IPS DF 6.9 (cell line): ENCODE results near the gene KRTAP2-4.
"Not testable (repeated sequence)": the region's sequence is repeated elsewhere in the genome, so short reads cannot be mapped to it uniquely, and the experiment has no call there.

Experiments used
- DNase-seq: peaks from one replicate; pipeline ENCODE4 v3.0.0-alpha.2; 2013; ENCODE audit warnings: low read depth, low spot score
- H3K27ac ChIP-seq: one replicate; pipeline ENCODE4 v1.5.1; 2013; ENCODE audit warnings: low read length, control low read depth
- H3K27me3 ChIP-seq: 2 replicates; pipeline ENCODE4 v1.6.1; 2013; ENCODE audit warnings: mild to moderate bottlenecking, low read length; ENCODE audit not compliant: control insufficient read depth, insufficient read depth
- H3K36me3 ChIP-seq: 2 replicates; pipeline ENCODE4 v1.6.1; 2013; ENCODE audit warnings: low read length; ENCODE audit not compliant: control insufficient read depth, insufficient read depth
- H3K4me1 ChIP-seq: 2 replicates; pipeline ENCODE4 v1.6.1; 2013; ENCODE audit warnings: low read length; ENCODE audit not compliant: control insufficient read depth, insufficient read depth
- H3K4me3 ChIP-seq: 2 replicates; pipeline ENCODE4 v1.5.1; 2013; ENCODE audit warnings: mild to moderate bottlenecking, low read length
- H3K9me3 ChIP-seq: 2 replicates; pipeline ENCODE4 v1.6.1; 2013; ENCODE audit warnings: low read length, inconsistent platforms; ENCODE audit not compliant: control insufficient read depth, insufficient read depth
- WGBS: extraction: QIAGEN DNeasy Blood & Tissue Kit; methylation state at CpG from one replicate; pipeline ENCODE4 v1.1.7; 2013; ENCODE audit warnings: mixed read lengths, missing lambda C conversion rate; ENCODE audit not compliant: insufficient read length, insufficient coverage; 5-methylcytosine and 5-hydroxymethylcytosine counted together

KRTAP2-4 gene

GRCh38 chr17:41065829-41066624, at the start of gene KRTAP2-4:
KRTAP2-4 (minus strand) TSS chr17:41065879; CDS start chr17:41065845, 34 bp downstream.
- Histone ChIP-seq H3K36me3 (no peaks in the 10 kb centered on the region), H3K4me3 (no peak within 1 kb of the TSS), H3K9me3 (no peaks in the 10 kb centered on the region), H3K27ac (no peak within 1 kb of the TSS), H3K27me3 (no peaks in the 10 kb centered on the region), H3K4me1 (no peaks in the 10 kb centered on the region)
- DNase-seq = no peak
- WGBS = 100% methylated on average over 1 of the region's 6 CpGs

DNA sequence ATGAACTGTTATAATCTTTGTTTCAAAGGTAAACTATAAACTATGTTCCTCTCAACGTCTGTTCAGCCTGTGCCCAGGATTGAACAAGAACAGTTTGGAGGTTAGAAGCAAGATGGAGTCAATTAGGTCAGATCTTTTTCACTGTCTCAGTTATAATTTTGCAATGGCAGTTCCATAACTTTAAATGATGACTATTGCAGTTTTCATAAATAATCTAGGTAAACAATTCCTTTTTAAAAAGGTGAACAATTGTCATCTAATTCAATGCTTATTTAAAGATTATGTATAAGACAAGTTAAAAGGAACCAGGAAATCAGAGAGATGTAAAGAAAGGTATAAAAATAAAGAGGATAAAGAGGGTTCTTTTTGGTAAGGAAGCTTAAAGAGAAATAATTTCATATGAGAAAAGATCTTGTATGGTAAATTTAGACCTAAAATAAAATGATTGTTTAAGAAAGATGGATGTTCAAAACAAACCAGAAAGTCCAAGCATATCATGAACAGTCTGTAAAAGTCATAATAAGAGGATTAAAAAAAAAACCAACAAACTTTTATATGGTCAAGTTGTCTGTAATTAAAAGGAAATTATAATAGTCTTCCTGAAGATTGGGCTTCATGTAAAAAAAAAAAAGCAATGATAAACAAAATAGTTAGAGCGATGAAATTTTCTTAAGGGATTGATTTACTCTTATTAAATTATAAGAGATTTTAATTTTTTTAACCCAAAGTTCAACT, 45.6 kb upstream of the KRTAP2-4 start:
- no peak overlapping the region for H3K4me3 ChIP-seq
- WGBS = no CpG with 5 or more reads among the region's 2 CpGs

DNA sequence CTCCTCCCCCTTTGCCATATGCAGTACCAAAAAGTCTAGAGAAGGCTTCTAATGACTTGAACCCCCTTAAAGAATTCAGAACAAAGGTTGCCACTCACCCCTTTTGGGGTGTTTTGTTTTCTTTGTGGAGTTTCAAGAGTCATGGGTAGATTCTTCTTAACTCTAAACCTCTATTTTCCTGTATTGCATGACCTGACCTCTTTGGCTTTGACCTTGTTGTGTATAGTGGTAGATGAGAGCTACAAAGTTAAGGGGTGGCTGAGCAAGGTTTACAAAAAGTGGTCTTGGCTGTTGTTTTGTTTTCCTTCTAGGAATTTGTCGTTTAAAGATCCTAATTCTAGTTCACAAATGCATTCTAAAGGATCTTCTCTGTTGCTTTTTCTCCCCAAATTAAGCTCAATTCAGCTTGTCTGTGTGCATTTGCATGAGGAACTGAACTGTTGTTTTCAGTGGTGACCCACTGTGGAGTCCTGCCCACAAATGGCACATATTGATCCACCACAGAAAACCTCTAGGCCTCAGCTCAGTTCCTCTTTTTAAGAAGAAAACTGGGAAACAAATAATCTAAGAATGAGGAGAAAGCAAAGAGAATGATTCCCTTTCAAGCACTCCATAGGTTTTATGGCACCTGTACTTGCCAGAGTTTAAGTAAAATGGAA, 43.2 kb upstream of the KRTAP2-4 start:
- H3K4me1 ChIP-seq, H3K36me3 ChIP-seq, DNase-seq, H3K27me3 ChIP-seq, H3K9me3 ChIP-seq, H3K27ac ChIP-seq, H3K4me3 ChIP-seq: not testable (repeated sequence)
- no CpG with 5 or more reads among the region's 1 CpG for WGBS

More for the DNA sequence above, 45.6 kb upstream of the KRTAP2-4 start:
- Histone ChIP-seq H3K36me3 (no peaks in the 10 kb centered on the region), H3K9me3 (peaks cover 1% of the 10 kb centered on the region; the same call in 1 of the 2 replicates), H3K27ac (no peak overlapping the region), H3K4me1 (no peaks in the 10 kb centered on the region; the same call in 1 of the 2 replicates), H3K27me3 (no peaks in the 10 kb centered on the region)
- DNase-seq = no peak

DNA sequence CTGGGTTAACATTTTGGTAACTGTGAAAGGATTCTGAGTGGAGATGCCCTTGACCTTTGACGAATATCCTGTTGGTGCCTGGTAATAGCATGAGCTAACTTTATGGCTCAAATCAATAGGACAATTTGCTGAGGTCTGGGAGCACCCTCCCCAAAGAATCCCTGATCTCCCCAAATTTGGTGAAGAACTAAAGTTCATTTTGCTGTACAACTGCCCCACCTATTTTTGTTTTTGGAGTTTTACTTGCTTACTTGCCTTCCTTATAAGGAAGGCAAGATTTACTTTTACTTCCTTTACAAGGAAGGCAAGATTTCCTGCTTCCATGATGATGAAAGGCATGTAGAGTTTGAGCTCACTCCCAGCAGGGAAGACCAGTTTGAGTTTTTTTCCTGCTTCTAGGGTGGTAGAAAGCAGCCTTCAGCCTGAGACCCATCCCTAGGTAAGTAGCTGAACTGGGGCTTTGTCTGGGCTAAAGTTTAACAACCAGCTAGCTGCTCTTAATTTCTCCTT, 42.3 kb upstream of the KRTAP2-4 start:
- no peaks in the 10 kb centered on the region for H3K27me3 ChIP-seq
- DNase-seq = no peak
- H3K27ac ChIP-seq = no peak overlapping the region
- no peaks in the 10 kb centered on the region; the same call in none of the 2 replicates for H3K4me1 ChIP-seq
- no peak overlapping the region for H3K4me3 ChIP-seq
- no CpG with 5 or more reads among the region's 1 CpG for WGBS
- no peaks in the 10 kb centered on the region for H3K9me3 ChIP-seq
- H3K36me3 ChIP-seq = no peaks in the 10 kb centered on the region

GRCh38 chr17:41105347-41105746, 39.7 kb upstream of the KRTAP2-4 start, which contains the start of gene KRTAP4-9:
KRTAP4-9 (plus strand) TSS chr17:41105389; CDS start chr17:41105389, 0 bp downstream.
- WGBS = no CpG with 5 or more reads among the region's 10 CpGs

DNA sequence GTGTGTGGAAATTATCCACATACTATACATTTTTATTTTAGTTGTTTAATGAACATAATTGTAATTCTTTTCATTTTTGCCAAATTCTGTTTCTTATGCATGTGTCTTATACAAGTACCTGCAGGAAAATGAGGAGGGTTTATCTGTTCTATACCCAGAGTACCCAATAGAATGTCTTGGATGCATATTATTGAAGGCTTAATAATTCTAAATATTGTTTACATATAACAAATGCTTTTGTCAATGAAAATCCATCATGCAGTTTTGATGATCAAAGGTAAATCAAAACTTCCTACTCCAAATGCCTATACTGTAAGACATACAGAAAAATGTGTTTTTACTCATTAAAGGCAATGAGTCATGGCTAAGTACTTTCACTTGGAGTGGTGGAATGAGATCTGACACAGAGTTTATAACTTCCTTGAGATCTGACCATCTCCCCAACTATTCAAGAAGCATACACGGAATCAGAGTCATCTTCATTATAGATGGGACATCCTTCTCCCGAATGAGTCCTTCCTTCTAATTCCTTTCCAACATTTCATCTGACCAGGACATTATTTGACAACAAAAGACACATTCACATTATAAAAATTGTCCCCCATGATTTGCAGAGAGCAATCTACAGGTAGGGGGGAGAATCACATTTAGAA, 38.8 kb upstream of the KRTAP2-4 start:
- not testable (repeated sequence) for H3K36me3 ChIP-seq, DNase-seq, H3K4me3 ChIP-seq, H3K9me3 ChIP-seq, H3K27ac ChIP-seq, H3K27me3 ChIP-seq, H3K4me1 ChIP-seq
- WGBS = no CpG with 5 or more reads among the region's 2 CpGs

More at GRCh38 chr17:41105347-41105746, 39.7 kb upstream of the KRTAP2-4 start, which contains the start of gene KRTAP4-9:
- not testable (repeated sequence) for H3K9me3 ChIP-seq, H3K36me3 ChIP-seq, H3K4me3 ChIP-seq, H3K4me1 ChIP-seq, H3K27ac ChIP-seq, H3K27me3 ChIP-seq, DNase-seq

- WGBS = no CpG with 5 or more reads among the region's 1 CpG
- no peak for DNase-seq
- Histone ChIP-seq H3K36me3 (no peaks in the 10 kb centered on the region), H3K4me3 (no peak overlapping the region), H3K4me1 (peaks cover 3% of the 10 kb centered on the region), H3K27ac (no peak overlapping the region), H3K27me3 (no peaks in the 10 kb centered on the region), H3K9me3 (no peaks in the 10 kb centered on the region)
These were observed 38.2 kb upstream of the KRTAP2-4 start for GRCh38 chr17:41103896-41104295.

GRCh38 chr17:41101586-41102259, 36.0 kb upstream of the KRTAP2-4 start, which contains the start of gene KRTAP4-16:
KRTAP4-16 (minus strand) TSS chr17:41102209; CDS start chr17:41102209, 0 bp downstream.
- Histone ChIP-seq H3K36me3 (no peaks in the 10 kb centered on the region), H3K4me1 (peaks cover 5% of the 10 kb centered on the region), H3K27me3 (no peaks in the 10 kb centered on the region), H3K27ac (no peak within 1 kb of the TSS), H3K4me3 (no peak within 1 kb of the TSS), H3K9me3 (no peaks in the 10 kb centered on the region)
- no CpG with 5 or more reads among the region's 10 CpGs for WGBS
- DNase-seq = no peak

DNA sequence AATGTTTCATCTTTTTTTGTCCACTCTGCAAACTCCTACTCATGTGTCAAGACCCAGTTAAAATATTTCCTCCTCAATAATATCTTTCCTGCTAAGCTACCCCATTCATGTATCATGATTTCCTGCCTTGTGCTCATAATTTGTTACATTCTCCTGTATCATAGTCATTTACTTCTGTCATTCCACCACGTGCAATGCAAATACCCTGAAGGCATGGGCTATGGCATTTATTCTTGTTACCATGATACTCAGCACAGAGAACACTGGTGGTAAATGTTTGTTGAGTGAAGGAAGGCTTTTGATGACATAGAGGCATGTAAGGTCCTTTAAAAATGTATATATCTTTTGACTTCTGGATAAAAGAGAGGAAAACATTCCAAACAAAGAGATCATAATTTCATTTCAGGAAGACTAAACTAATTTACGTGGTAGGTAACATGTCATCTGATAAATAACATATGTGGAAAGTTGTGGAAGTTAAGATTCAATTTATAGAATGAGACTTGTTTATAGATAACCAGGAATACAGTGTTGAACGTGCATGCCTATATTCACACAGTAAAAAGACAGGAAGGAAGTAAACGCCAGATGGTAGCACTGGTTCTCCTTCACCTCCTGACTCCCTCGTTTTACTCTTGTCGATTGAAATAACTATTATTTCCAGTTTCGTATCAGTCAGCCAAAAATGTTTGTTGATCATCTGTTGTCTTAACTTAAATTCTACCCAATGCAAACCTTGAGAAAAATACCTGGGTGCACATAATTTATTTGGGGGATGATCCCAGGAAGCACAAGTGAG, 34.2 kb upstream of the KRTAP2-4 start:
- H3K4me3 ChIP-seq, H3K27me3 ChIP-seq, H3K27ac ChIP-seq, H3K4me1 ChIP-seq, DNase-seq, H3K36me3 ChIP-seq, H3K9me3 ChIP-seq: not testable (repeated sequence)
- no CpG with 5 or more reads among the region's 7 CpGs for WGBS
